Panc1 (cell line): ENCODE data around the gene ZNF304. TPM values are rescaled to one million over a fixed set of nuclear protein-coding genes. Genes with fewer than 3 reads are reported as not detected.

ENCODE experiments used
- ATAC-seq: fragments of 200-7000 bp; cut with Tn5 transposase; 2 replicates; pipeline ENCODE4 v1.9.1; 2020; ENCODE audit warnings: mild to moderate bottlenecking, moderate library complexity
- BruUV-seq: library from RNA; stranded (reverse); fragments of 400-500 nt; replicated peaks from 2 replicates; lab custom pipeline; 2021; lab: Mats Ljungman, UMichigan
- CTCF ChIA-PET: fragments of 300-600 bp; sonication (Branson Sonifier 250); formaldehyde crosslinking; loops from one replicate; lab custom pipeline; 2022; ENCODE audit warnings: antibody characterized with exemption; lab: Charles Lee
- POLR2A ChIA-PET: fragments of 300-600 bp; sonication (Branson Sonifier 250); formaldehyde crosslinking; loops from one replicate; lab custom pipeline; 2022; ENCODE audit warnings: antibody characterized with exemption; lab: Charles Lee
- DNase-seq: peaks from one replicate; pipeline ENCODE4 v3.0.0-alpha.2; 2010; ENCODE audit warnings: low read depth, low spot score
- H3K27ac ChIP-seq: 2 replicates; pipeline ENCODE4 v1.5.1; 2011; ENCODE audit warnings: mild to moderate bottlenecking, low read length, inconsistent platforms
- H3K27me3 ChIP-seq: fragments of 200-500 bp; sonication (Bioruptor generic); 2 replicates; pipeline ENCODE4 v1.6.0; 2014; ENCODE audit warnings: low read length, inconsistent platforms; ENCODE audit not compliant: control insufficient read depth, insufficient read depth
- H3K36me3 ChIP-seq: fragments of 200-500 bp; sonication (Bioruptor generic); 2 replicates; pipeline ENCODE4 v1.5.1; 2014; ENCODE audit warnings: inconsistent platforms, mild to moderate bottlenecking, low read length, moderate library complexity; ENCODE audit not compliant: control insufficient read depth, insufficient read depth
- H3K4me1 ChIP-seq: 2 replicates; pipeline ENCODE4 v1.5.1; 2011; ENCODE audit warnings: inconsistent platforms, mild to moderate bottlenecking, low read length, moderate library complexity; ENCODE audit not compliant: control insufficient read depth, insufficient read depth
- H3K4me3 ChIP-seq, 2 experiments: 2 replicates each; pipeline ENCODE4 v1.5.1; 2011 to 2012; ENCODE audit warnings: low read depth in 2 of 2, low read length in 2 of 2, mild to moderate bottlenecking in 2 of 2, inconsistent platforms in 1 of 2, moderate library complexity in 1 of 2
- H3K9me3 ChIP-seq: fragments of 200-500 bp; sonication (Bioruptor generic); 2 replicates; pipeline ENCODE4 v1.5.1; 2014; ENCODE audit warnings: low read depth, mild to moderate bottlenecking, inconsistent platforms, low read length, moderate library complexity; ENCODE audit not compliant: control insufficient read depth, insufficient read depth
- POLR2AphosphoS5 ChIP-seq: IDR thresholded peaks from 2 replicates; pipeline ENCODE4 v1.6.1; 2012; ENCODE audit warnings: mild to moderate bottlenecking, low read depth, low read length, moderate library complexity
- SIN3A ChIP-seq: IDR thresholded peaks from 2 replicates; pipeline ENCODE4 v1.6.1; 2012; ENCODE audit warnings: low read depth, mild to moderate bottlenecking, low read length, moderate library complexity, borderline replicate concordance; ENCODE audit not compliant: insufficient read depth
- TCF7L2 ChIP-seq: IDR thresholded peaks from 2 replicates; pipeline ENCODE4 v1.6.1; 2011; ENCODE audit warnings: mild to moderate bottlenecking, low read depth, low read length, inconsistent platforms
- in situ Hi-C: cut with HindIII; loops from 2 replicates; pipeline ENCODE4 v1.10.0; 2016; ENCODE audit warnings: low sequenced_read_pairs, low pct_unique_long_range_greater_than_20kb
- intact Hi-C: fragments of 100-400 bp; cut with micrococcal nuclease; formaldehyde crosslinking; loops from one replicate; pipeline ENCODE4 v1.10.0; 2022; ENCODE audit not compliant: unreplicated experiment
- total RNA-seq: library from RNA; stranded (reverse); gene quantifications from one replicate; pipeline ENCODE4 v1.2.1, GENCODE V29; 2021; ENCODE audit not compliant: unreplicated experiment
- TF ChIP-seq, protein P1 (sequence below): fragments of 450-650 bp; IDR thresholded peaks from 2 replicates; pipeline ENCODE4 v1.5.1; 2017; ENCODE audit warnings: mild to moderate bottlenecking
- TF ChIP-seq, protein P2 (sequence below), 2 experiments: IDR thresholded peaks; 2 replicates each; pipeline ENCODE4 v1.6.1; 2011 to 2012; ENCODE audit warnings: low read depth in 2 of 2, control low read depth in 1 of 2, low read length in 1 of 2, mild to moderate bottlenecking in 1 of 2, moderate library complexity in 1 of 2; ENCODE audit not compliant: insufficient read depth in 1 of 2

Gene ZNF304
- total RNA-seq, 1 experiment from 2014 or later: 10.8 TPM

DNA sequence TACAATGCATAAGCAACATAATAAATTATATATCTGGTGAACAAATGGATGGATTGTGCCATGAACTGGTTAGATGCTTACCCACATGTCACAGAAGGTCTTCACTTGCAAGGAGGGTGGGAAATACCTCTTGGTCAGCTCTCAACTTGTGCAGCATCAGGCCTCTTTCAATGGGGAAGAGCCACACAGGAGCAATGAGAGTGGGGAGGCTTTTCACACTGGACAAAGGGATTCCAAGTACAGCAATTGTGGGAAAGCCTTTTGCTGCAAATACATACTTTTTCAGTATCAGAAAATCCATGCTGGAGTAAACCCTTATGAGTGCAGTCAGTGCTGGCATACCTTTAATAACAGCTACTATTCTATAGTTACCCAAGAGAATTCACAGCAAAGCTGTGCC lies 42.6 kb upstream of the ZNF304 start:
- Histone ChIP-seq H3K4me1 (no peaks in the 10 kb centered on the region), H3K4me3 (no peak overlapping the region), H3K9me3 (peaks cover 12% of the 10 kb centered on the region; the same call in 1 of the 2 replicates), H3K27ac (no peak overlapping the region), H3K27me3 (no peaks in the 10 kb centered on the region), H3K36me3 (no peaks in the 10 kb centered on the region; the same call in 1 of the 2 replicates)
- CTCF ChIA-PET: no interaction called here
- TF ChIP-seq, protein P1, sequence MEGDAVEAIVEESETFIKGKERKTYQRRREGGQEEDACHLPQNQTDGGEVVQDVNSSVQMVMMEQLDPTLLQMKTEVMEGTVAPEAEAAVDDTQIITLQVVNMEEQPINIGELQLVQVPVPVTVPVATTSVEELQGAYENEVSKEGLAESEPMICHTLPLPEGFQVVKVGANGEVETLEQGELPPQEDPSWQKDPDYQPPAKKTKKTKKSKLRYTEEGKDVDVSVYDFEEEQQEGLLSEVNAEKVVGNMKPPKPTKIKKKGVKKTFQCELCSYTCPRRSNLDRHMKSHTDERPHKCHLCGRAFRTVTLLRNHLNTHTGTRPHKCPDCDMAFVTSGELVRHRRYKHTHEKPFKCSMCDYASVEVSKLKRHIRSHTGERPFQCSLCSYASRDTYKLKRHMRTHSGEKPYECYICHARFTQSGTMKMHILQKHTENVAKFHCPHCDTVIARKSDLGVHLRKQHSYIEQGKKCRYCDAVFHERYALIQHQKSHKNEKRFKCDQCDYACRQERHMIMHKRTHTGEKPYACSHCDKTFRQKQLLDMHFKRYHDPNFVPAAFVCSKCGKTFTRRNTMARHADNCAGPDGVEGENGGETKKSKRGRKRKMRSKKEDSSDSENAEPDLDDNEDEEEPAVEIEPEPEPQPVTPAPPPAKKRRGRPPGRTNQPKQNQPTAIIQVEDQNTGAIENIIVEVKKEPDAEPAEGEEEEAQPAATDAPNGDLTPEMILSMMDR: no peak
- TF ChIP-seq SIN3A (no peak), POLR2AphosphoS5 (no peak), TCF7L2 (no peak)
- TF ChIP-seq, protein P2, sequence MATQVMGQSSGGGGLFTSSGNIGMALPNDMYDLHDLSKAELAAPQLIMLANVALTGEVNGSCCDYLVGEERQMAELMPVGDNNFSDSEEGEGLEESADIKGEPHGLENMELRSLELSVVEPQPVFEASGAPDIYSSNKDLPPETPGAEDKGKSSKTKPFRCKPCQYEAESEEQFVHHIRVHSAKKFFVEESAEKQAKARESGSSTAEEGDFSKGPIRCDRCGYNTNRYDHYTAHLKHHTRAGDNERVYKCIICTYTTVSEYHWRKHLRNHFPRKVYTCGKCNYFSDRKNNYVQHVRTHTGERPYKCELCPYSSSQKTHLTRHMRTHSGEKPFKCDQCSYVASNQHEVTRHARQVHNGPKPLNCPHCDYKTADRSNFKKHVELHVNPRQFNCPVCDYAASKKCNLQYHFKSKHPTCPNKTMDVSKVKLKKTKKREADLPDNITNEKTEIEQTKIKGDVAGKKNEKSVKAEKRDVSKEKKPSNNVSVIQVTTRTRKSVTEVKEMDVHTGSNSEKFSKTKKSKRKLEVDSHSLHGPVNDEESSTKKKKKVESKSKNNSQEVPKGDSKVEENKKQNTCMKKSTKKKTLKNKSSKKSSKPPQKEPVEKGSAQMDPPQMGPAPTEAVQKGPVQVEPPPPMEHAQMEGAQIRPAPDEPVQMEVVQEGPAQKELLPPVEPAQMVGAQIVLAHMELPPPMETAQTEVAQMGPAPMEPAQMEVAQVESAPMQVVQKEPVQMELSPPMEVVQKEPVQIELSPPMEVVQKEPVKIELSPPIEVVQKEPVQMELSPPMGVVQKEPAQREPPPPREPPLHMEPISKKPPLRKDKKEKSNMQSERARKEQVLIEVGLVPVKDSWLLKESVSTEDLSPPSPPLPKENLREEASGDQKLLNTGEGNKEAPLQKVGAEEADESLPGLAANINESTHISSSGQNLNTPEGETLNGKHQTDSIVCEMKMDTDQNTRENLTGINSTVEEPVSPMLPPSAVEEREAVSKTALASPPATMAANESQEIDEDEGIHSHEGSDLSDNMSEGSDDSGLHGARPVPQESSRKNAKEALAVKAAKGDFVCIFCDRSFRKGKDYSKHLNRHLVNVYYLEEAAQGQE (IDR thresholded peaks at IDR 0.05; ENCODE audit: insufficient read depth in 1 of 2, low read depth in 2 of 2, low read length in 1 of 2): no peak
- DNase-seq (no peak), ATAC-seq (no peak)
- in situ Hi-C loops: no loop called here
- BruUV-seq: no TSS peak
- POLR2A ChIA-PET: no interaction called here
- intact Hi-C loops: no loop called here

DNA sequence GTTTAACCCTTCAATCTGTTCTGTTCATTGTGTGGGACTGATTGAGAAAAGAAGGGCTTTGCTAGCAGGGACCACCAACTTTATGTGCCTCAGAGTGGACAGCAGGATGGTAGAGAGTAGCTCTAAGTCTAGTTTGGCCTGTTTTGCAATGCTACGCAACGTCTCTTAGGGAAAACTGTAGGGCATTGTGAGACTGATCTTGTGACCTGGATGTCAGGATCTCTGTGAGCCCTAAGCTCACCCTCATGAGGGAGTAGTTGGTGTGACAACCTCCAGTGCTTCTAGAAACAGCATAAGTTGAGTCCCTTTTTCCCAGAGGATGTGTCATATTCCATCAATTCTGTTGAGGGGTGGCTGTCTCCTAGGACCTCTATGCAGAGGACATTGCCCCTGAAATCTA lies 40.3 kb upstream of the ZNF304 start:
- no peak for DNase-seq
- H3K4me3 ChIP-seq: no peak overlapping the region
- in situ Hi-C loops (no loop called here), intact Hi-C loops (no loop called here)
- no peaks in the 10 kb centered on the region for H3K27me3 ChIP-seq
- H3K9me3 ChIP-seq: peaks cover 12% of the 10 kb centered on the region; the same call in 1 of the 2 replicates
- ChIA-PET POLR2A (interaction anchor here (0.5 kb wide), 1 partner anchor 516 kb away, joined by 7 read pairs; no protein-coding TSS in a partner anchor), CTCF (no interaction called here)
- H3K4me1 ChIP-seq: no peaks in the 10 kb centered on the region
- H3K36me3 ChIP-seq: no peaks in the 10 kb centered on the region
- TF ChIP-seq TCF7L2: no peak
- no peak overlapping the region for H3K27ac ChIP-seq
- BruUV-seq: no TSS peak
- ATAC-seq: 0 out of 2 replicates have a peak, but pooled peaks have one; percentile 57

- no TSS peak for BruUV-seq
- CTCF ChIA-PET: no interaction called here
- in situ Hi-C loops: no loop called here
Observed at GRCh38 chr19:57314146-57314545, 36.9 kb upstream of the ZNF304 start.

More at GRCh38 chr19:57314146-57314545, 36.9 kb upstream of the ZNF304 start:
- Histone ChIP-seq H3K36me3 (no peaks in the 10 kb centered on the region), H3K4me1 (no peaks in the 10 kb centered on the region), H3K4me3 (no peak overlapping the region), H3K27ac (no peak overlapping the region), H3K27me3 (peaks cover 3% of the 10 kb centered on the region; the same call in 1 of the 2 replicates), H3K9me3 (no peaks in the 10 kb centered on the region)
- TF ChIP-seq TCF7L2 (no peak), POLR2AphosphoS5 (no peak)
- TF ChIP-seq, protein P1: no peak
- TF ChIP-seq, protein P2 (IDR thresholded peaks at IDR 0.05; ENCODE audit: insufficient read depth in 1 of 2, low read depth in 2 of 2, low read length in 1 of 2): no peak
- no peak for ATAC-seq
- intact Hi-C loops: no loop called here
- DNase-seq: no peak
- POLR2A ChIA-PET: no interaction called here
